ENCODE data around the gene SMOC2. TPM values are rescaled to one million over a fixed set of nuclear protein-coding genes. Genes with fewer than 3 reads are reported as not detected.
A peak's percentile ranks its signal among the peaks of the same experiment; 100 is the strongest.

Gene SMOC2
- total and polyA plus RNA-seq, 12 donors, result 6.6 to 39.1 (median 17.6) TPM

GRCh38 chr6:168532070-168532469, 91.1 kb downstream of the SMOC2 start:
- H3K9me3 ChIP-seq, result no peaks in the 10 kb centered on the region
- peaks cover 5 to 60% (median 22%) of the 10 kb centered on the region in 9 donors for H3K4me1 ChIP-seq
- no peak for DNase-seq
- intact Hi-C loops (cut with DNase I), result loop anchor here in 3 of 10 donors (5.0 to 10.0 kb wide), 3 partner anchors 77 to 157 kb away; no protein-coding TSS in a partner anchor
- peak overlapping the region in 1 of 10 donors; percentile 69 for H3K27ac ChIP-seq
- no peaks in the 10 kb centered on the region for H3K36me3 ChIP-seq
- 81 to 84% methylated on average over 5 of the region's 5 CpGs for WGBS, 2 donors
- no peak overlapping the region for H3K4me3 ChIP-seq
- ATAC-seq, result no peak
- TF ChIP-seq CTCF (IDR thresholded peaks at IDR 0.05), result no peak
- no peaks in the 10 kb centered on the region for H3K27me3 ChIP-seq

DNA sequence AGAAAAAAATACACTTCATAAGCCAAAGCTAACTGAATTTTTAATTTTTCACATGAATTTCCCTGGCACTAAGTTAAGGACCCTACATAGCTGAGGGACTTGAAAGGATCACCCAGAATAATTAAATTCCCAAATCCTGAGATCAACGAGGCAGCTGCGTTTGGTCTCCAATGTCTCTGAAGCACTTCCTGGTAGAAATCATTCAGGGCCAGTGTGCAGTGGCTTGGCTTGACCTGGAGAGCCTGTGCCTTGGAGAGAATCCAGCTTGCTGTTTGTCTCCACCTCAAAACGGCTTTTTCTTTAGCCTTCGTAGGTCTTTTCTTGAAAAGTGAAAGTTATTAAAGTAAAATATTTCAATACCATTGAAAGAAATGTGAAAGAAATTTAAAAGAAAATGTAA, 92.4 kb downstream of the SMOC2 start:
- no peak for TF ChIP-seq CTCF (IDR thresholded peaks at IDR 0.05)
- Histone ChIP-seq H3K9me3 (no peaks in the 10 kb centered on the region), H3K27ac (peak overlapping the region in 9 of 10 donors; percentile 5 to 69 (median 44)), H3K4me1 (peaks cover 0 to 58% (median 11%) of the 10 kb centered on the region in 9 donors), H3K27me3 (no peaks in the 10 kb centered on the region), H3K4me3 (no peak overlapping the region), H3K36me3 (no peaks in the 10 kb centered on the region)
- ATAC-seq, result peak in 7 of 8 donors; percentile 40 to 80 (median 66)
- DNase-seq, result peak in 1 of 2 donors; percentile 47
- whole genome bisulfite sequencing, 2 donors, result 49 to 56% methylated on average over 4 of the region's 4 CpGs
- intact Hi-C loops (cut with DNase I), result loop anchor here in 3 of 10 donors (5.0 to 10.0 kb wide), 3 partner anchors 79 to 159 kb away; no protein-coding TSS in a partner anchor

- peak in 1 of 2 donors; percentile 61 for DNase-seq
- no peak for TF ChIP-seq CTCF (IDR thresholded peaks at IDR 0.05)
- Histone ChIP-seq H3K27ac (peak overlapping the region in 8 of 10 donors; percentile 6 to 69 (median 42)), H3K36me3 (no peaks in the 10 kb centered on the region), H3K4me1 (peaks cover 0 to 55% (median 9%) of the 10 kb centered on the region in 9 donors), H3K9me3 (no peaks in the 10 kb centered on the region), H3K4me3 (no peak overlapping the region), H3K27me3 (peaks cover 0 to under 1% (median 0%) of the 10 kb centered on the region in 7 donors)
- peak in 6 of 8 donors; percentile 47 to 75 (median 62) for ATAC-seq
- 68 to 74% methylated on average over 6 of the region's 6 CpGs for WGBS, 2 donors
- intact Hi-C loops (cut with DNase I), result loop anchor here in 3 of 10 donors (5.0 to 10.0 kb wide), 3 partner anchors 79 to 159 kb away; no protein-coding TSS in a partner anchor
Measured at GRCh38 chr6:168534265-168534664, 93.3 kb downstream of the SMOC2 start.

- Histone ChIP-seq H3K9me3 (no peaks in the 10 kb centered on the region), H3K36me3 (no peaks in the 10 kb centered on the region), H3K4me3 (no peak overlapping the region), H3K27me3 (peaks cover 0 to 5% (median 0%) of the 10 kb centered on the region in 7 donors), H3K4me1 (peaks cover 2 to 69% (median 10%) of the 10 kb centered on the region in 9 donors), H3K27ac (peak overlapping the region in 7 of 10 donors; percentile 2 to 76 (median 43))
- intact Hi-C loops (cut with DNase I), result loop anchor here in 2 of 10 donors (10.0 kb wide), 2 partner anchors 81 to 161 kb away; no protein-coding TSS in a partner anchor
- no peak for TF ChIP-seq CTCF (IDR thresholded peaks at IDR 0.05)
- ATAC-seq (no peak), DNase-seq (no peak)
- WGBS, 2 donors, result 92 to 93% methylated on average over 22 of the region's 22 CpGs
Measured at GRCh38 chr6:168535711-168536110, 94.7 kb downstream of the SMOC2 start.
